NCI-H2081 treated with DMSO at 0.1 percent for 48 hours (cell line): ENCODE results near the gene SRRM2.

Source experiments
- DNase-seq: peaks from one replicate; lab custom pipeline; 2025; lab: John Stamatoyannopoulos, UW

The SRRM2 gene

GRCh38 chr16:2752035-2752849, at the start of gene SRRM2:
Gene SRRM2, plus strand, starts transcription at chr16:2752638. Its CDS starts 3,727 bp downstream, at chr16:2756365.
- DNase-seq: peak; percentile 83

- no peak for DNase-seq
Measured at GRCh38 chr16:2702871-2703745, 49.3 kb upstream of the SRRM2 start.

DNA sequence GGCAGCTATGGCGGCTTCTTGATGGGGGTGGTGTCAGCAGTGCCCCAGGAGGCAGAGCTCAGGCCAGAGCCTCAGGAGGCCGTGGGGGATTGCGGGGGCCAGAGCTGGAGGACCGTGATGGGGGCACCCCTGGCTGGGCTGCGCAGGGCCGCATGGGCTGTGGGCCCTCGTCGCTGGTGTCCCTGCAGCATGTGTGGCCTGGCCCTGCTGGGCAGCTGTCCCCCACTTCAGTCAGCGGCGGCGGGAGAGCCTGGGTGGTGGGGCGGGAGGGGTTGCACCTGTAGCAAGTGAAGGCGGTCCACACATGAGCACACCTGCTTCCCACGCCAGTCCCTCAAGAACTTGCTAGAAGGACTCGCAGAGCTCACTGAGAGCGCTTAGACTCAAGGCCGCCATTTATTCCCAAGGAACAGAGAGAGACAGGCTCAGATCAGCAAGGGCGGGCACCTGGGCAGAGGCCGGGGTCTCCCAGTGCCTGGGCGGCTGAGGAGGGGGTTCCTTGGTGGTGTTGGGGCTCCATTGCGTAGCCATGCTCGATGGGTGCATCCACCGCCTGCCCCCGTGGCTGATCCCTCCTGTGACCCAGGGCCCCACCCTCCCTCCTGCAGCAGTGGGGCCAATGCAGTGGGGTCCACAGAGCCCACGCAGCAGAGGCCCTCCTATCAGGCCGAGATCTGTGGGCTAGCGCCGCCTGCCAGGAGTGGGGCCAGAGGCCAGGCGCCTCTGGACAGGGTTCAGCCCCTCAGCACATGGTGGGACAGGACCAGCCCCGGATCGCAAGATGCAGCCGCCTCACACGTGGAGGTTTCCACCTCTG, 48.1 kb upstream of the SRRM2 start:
- DNase-seq: no peak

DNA sequence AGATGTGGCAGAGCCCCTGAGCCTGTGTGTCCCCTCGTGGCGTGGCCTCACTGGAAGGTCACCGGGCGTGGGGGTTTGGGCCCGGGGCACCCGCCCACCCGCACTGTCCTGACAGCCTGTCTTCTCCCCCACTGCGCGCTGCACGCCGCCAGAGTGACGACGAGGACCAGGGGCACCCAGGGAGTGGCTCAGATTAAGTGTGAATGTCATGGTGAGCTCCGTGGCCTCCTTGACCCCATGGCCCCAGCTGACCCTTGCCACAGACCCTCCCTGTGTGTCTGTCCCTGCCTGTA, 47.5 kb upstream of the SRRM2 start:
- no peak for DNase-seq

GRCh38 chr16:2705351-2705750, 47.1 kb upstream of the SRRM2 start:
- no peak for DNase-seq

- no peak for DNase-seq
Measured at GRCh38 chr16:2706085-2706484, 46.4 kb upstream of the SRRM2 start.

- no peak for DNase-seq
Measured at GRCh38 chr16:2706611-2707311, 45.7 kb upstream of the SRRM2 start.

DNA sequence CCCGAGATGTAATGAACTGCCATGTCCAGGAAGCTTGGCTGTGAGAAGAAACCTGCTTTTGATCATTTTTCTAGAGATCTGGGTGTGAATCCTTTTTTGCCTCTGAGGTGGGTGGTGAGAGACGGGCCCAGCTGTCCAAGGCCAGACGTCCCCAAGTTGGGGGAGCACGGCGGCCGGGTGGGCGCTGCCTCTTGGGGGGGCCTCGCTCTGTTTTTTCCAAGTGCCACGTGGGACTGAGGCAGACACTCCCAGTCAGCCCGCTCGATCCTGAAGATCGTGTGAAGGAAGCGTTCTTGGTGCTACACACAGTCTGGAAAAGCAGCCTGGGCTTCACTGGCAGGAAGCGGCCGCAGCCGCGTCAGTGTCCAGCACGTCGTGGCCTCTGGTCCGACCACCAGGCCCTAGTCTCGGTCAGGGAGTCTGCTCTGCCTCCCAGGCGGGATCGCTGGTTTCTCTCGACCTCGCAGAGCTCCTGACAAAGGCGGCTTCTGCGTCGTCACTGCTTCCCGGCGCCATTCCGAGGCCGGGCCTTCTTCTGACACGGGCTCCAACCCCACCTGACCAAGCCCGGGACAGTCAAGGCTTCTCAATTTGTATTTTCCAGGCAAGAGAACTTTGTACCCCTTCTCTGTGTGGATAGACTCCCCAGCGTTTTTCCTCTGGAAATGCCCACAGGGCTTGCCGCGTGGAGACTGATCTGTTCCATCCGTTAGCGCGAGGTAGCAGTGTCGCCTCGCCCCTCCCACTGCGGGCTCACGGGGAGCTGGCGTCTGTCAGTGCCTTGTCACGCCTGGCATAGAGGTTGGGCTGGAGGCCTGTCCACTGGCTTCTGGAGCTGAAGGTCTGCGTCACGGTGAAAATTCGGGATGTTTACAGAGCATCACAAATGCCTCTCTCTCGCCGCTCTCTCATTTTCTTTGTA, 44.8 kb upstream of the SRRM2 start:
- no peak for DNase-seq

DNA sequence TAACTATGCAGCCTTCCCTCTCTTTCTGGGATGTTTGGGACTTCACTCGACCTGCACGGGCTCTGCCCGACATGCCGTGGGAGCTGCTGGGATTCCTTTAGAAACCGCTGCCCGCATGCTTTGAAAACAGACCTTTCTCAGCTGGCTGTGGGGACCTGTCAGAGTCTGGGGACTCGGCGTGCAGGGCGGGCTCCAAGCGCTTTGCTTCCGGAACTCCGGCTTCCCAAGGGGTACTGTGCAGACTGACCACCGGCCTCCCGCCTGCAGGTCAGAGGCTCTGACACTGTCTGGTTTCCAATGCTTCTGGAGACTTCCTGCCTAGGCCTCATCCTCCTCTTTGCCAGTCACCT, 44.2 kb upstream of the SRRM2 start:
- DNase-seq: no peak

DNA sequence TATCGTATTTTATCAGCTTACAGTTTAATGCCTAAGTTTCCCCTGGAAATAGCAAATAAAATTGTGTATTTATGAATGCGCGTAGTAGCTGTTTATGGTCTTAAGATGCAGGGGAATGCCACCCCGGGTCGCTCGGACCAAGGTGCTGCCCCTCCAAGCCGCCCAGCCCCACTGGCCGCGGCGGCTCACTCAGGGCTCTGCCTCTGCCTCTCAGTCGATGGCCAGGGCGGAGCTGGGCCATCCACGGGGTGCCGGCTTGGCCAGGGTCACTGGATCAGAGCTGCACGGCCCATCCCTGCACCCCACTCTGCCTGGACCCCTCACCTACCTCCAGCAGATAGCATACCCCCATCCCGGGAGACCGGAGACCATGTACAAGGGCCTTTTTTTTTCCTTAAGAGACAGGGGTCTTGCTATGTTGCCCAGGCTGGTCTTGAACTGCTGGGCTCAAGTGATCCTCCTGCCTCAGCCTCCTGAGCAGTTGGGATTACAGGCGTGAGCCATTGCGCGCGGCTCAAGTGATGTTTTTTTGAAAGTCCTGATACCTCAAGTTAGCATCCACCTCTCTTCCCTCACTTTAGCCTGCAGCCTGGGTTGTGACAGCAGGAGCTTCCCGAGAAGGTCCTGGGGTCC, 43.4 kb upstream of the SRRM2 start:
- DNase-seq: no peak

DNA sequence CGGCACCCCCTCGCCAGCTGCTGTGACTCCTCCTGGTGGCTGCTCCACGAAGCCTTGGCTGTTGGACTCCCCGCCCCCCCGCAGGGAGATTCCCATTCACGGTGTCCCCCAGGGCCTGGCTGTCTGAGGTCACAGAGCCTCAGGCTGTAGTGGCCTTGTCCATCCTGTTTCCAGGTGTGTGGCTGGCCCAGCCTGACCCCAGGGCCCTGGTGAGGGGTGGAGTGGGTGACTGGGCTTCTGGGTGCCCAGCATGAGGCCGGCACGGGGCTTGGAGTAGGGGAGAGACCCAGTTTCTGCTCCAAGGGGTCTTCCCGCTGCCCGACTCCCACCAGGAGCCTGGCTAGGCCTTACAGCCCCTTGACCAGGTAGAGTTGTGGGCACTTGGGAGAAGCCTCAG, 42.9 kb upstream of the SRRM2 start:
- DNase-seq: no peak

- DNase-seq: no peak
Measured at GRCh38 chr16:2710021-2710710, 42.3 kb upstream of the SRRM2 start.

GRCh38 chr16:2710711-2711231, 41.7 kb upstream of the SRRM2 start:
- no peak for DNase-seq

DNA sequence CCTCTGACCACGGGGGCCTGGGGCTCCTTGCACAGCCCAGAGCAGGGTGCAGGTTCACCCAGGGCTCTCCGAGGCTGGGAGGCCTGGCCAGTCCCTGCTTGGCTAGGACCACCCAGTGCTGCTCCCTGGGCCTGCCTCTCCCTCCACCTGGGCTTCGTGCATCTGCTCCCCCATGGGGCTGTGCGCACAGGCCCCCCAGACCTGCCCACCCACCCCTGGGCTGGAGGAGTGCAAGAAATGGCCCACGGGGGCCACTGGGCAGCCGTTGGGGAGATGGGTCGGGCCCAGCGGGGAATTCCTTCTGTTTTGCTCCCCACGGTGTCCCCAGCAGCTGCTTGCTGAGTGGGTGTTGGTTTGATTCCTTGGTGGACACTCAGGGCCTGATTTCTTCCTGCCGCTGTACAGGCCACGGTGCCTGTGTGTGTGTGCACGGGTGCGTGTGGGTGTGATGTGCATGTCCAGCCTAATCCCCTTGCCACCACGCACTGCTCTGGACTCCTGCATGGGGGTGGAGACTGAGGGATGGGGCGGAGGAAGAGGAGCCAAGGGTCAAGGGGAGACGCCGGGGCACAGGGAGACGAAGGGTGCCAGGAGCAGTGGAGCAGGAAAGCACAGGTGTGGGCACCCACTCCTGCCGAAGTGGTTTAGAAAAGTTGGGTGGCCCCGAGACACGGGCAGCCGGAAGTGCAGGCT, 40.9 kb upstream of the SRRM2 start:
- no peak for DNase-seq

- DNase-seq: no peak
Measured at GRCh38 chr16:2712063-2712441, 40.4 kb upstream of the SRRM2 start.

- DNase-seq: no peak
Measured at GRCh38 chr16:2712546-2712945, 39.9 kb upstream of the SRRM2 start.

DNA sequence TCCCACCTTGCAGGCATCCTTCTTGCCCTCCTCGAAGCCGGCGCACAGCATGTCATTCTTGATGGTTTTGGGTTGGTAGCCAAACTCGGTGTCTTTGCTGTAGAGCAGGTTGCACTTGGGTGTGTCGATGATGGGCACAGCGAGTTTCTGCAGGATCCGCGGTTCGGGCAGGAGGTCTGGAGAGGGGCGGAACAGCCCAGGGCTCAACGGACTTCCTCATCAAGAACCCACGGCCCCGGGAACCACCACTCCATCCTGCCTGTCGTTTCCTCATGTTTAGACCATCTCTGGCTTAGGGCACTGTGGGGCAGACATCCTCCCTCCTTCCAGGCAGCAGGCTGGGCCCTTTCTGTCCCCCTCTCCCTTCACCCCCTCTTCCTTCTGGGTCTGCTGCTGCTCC, 38.9 kb upstream of the SRRM2 start:
- DNase-seq: no peak

GRCh38 chr16:2713985-2714774, 38.3 kb upstream of the SRRM2 start:
- no peak for DNase-seq
